GM21619 (cell line): ENCODE results near the gene ITGB1BP1.

Experiments used
- ATAC-seq: cut with Tn5 transposase; IDR thresholded peaks from one replicate; pipeline ENCODE4 v1.9.1; 2021; ENCODE audit not compliant: unreplicated experiment

The ITGB1BP1 gene

GRCh38 chr2:9354318-9354717 lies 69.0 kb downstream of the ITGB1BP1 start:
- no peak for ATAC-seq
